GM12878 (cell line): ENCODE measurements around the gene TOX2. TPM values are rescaled to one million over a fixed set of nuclear protein-coding genes. Genes with fewer than 3 reads are reported as not detected.

Experiments used
- ATAC-seq: fragments of 200-7000 bp; cut with Tn5 transposase; 3 replicates; pipeline ENCODE4 v1.9.1; 2020; ENCODE audit warnings: mild to moderate bottlenecking, moderate library complexity
- BruUV-seq: library from RNA; stranded (reverse); fragments of 400-500 nt; replicated peaks from 2 replicates; lab custom pipeline; 2021; lab: Mats Ljungman, UMichigan
- CTCF ChIA-PET: fragments of 300-600 bp; sonication (Branson Sonifier 250); formaldehyde crosslinking; extraction: SDS; loops from one replicate; lab custom pipeline; 2021; ENCODE audit warnings: inconsistent platforms; lab: Yijun Ruan, JAX
- POLR2A ChIA-PET: fragments of 350-600 bp; formaldehyde crosslinking; extraction: SDS; loops from one replicate; lab custom pipeline; 2021; ENCODE audit warnings: inconsistent platforms; lab: Charles Lee
- RAD21 ChIA-PET: fragments of 300-600 bp; sonication (Branson Sonifier 250); formaldehyde crosslinking; loops from one replicate; lab custom pipeline; 2023; ENCODE audit warnings: antibody characterized with exemption; ENCODE audit not compliant: unreplicated experiment; lab: Charles Lee
- SMC1A ChIA-PET: fragments of 300-600 bp; sonication (Branson Sonifier 250); formaldehyde crosslinking; loops from one replicate; lab custom pipeline; 2023; ENCODE audit not compliant: unreplicated experiment, uncharacterized antibody; lab: Charles Lee
- DNase-seq: peaks from one replicate; pipeline ENCODE4 v3.0.0-alpha.2; 2011; ENCODE audit warnings: low read depth, low spot score
- FAIRE-seq: peaks from 3 replicates; lab custom pipeline; 2011; peaks lifted over from hg19 to GRCh38; lab: Jason Lieb, UNC
- H2AFZ ChIP-seq: 2 replicates; pipeline ENCODE4 v1.6.0; 2011; ENCODE audit warnings: low read depth, low read length, control low read depth; ENCODE audit not compliant: control insufficient read depth
- H3K27ac ChIP-seq: 2 replicates; pipeline ENCODE4 v1.5.1; 2011; ENCODE audit warnings: control low read depth; ENCODE audit not compliant: control insufficient read depth, insufficient read depth
- H3K27me3 ChIP-seq, 2 experiments: replicated peaks in 1 of 2; 2 replicates each; pipeline versions ENCODE4 v1.6.0 to v1.6.1; 2011; ENCODE audit warnings: low read length in 1 of 2; ENCODE audit not compliant: control insufficient read depth in 2 of 2, insufficient read depth in 2 of 2
- H3K36me3 ChIP-seq, 2 experiments: 2 replicates each; pipeline ENCODE4 v1.5.1; 2011; ENCODE audit warnings: low read length in 1 of 2; ENCODE audit not compliant: control insufficient read depth in 2 of 2, insufficient read depth in 2 of 2
- H3K4me1 ChIP-seq: 2 replicates; pipeline ENCODE4 v1.6.1; 2011; ENCODE audit warnings: mild to moderate bottlenecking, low read length, moderate library complexity, mixed read lengths; ENCODE audit not compliant: control insufficient read depth, insufficient read depth
- H3K4me2 ChIP-seq: 2 replicates; pipeline ENCODE4 v1.6.0; 2011; ENCODE audit warnings: control low read depth; ENCODE audit not compliant: control insufficient read depth, insufficient read depth
- H3K4me3 ChIP-seq: fragments of 200-600 bp; sonication (generic); 2 replicates; pipeline ENCODE4 v1.5.1; 2016
- H3K79me2 ChIP-seq: 2 replicates; pipeline ENCODE4 v1.6.0; 2011; ENCODE audit warnings: low read length; ENCODE audit not compliant: control insufficient read depth, insufficient read depth
- H3K9ac ChIP-seq: 2 replicates; pipeline ENCODE4 v1.8.0; 2011; ENCODE audit warnings: low read length, control low read depth, mixed read lengths; ENCODE audit not compliant: control insufficient read depth, insufficient read depth
- H3K9me3 ChIP-seq: replicated peaks from 3 replicates; pipeline ENCODE4 v1.5.1; 2011; ENCODE audit warnings: mild to moderate bottlenecking, low read length; ENCODE audit not compliant: control insufficient read depth, insufficient read depth
- H4K20me1 ChIP-seq: 2 replicates; pipeline ENCODE4 v1.6.0; 2011; ENCODE audit not compliant: control insufficient read depth, insufficient read depth
- ETV6 ChIP-seq, 2 experiments: fragments of 450-650 bp in 1 of 2; IDR thresholded peaks in 1 of 2; conservative IDR thresholded peaks in 1 of 2; 2 replicates each; pipeline ENCODE4 v1.6.1; 2014; ENCODE audit warnings: antibody characterized with exemption in 1 of 2, borderline replicate concordance in 1 of 2, low read depth in 1 of 2, mild to moderate bottlenecking in 1 of 2, moderate library complexity in 1 of 2
- IRF5 ChIP-seq: fragments of 450-650 bp; IDR thresholded peaks from 2 replicates; pipeline ENCODE4 v1.6.1; 2017; ENCODE audit warnings: borderline replicate concordance
- NR2C1 ChIP-seq: fragments of 450-650 bp; IDR thresholded peaks from 2 replicates; pipeline ENCODE4 v1.6.1; 2017; ENCODE audit warnings: antibody characterized with exemption, mild to moderate bottlenecking, moderate library complexity
- TCF3 ChIP-seq: IDR thresholded peaks from 2 replicates; pipeline ENCODE4 v1.6.1; 2012; ENCODE audit warnings: low read depth, mild to moderate bottlenecking, low read length, borderline replicate concordance; ENCODE audit not compliant: insufficient read depth
- ZNF384 ChIP-seq: IDR thresholded peaks from 2 replicates; pipeline ENCODE4 v1.6.1; 2012; ENCODE audit warnings: low read depth, mild to moderate bottlenecking, low read length, improper control_type of control experiment, borderline replicate concordance
- WGBS: methylation state at CpG from one replicate; pipeline ENCODE4 v1.1.6; 2016; ENCODE audit warnings: low lambda C conversion rate; ENCODE audit not compliant: insufficient replicate concordance, insufficient coverage; ENCODE audit errors: missing lambda C conversion rate; 5-methylcytosine and 5-hydroxymethylcytosine counted together
- in situ Hi-C: fragments of 300-500 bp; cut with MboI; formaldehyde crosslinking; loops from 9 replicates; pipeline ENCODE4 v1.14.3; 2018; ENCODE audit warnings: mixed read lengths
- intact Hi-C: fragments of 100-400 bp; cut with micrococcal nuclease; formaldehyde crosslinking; loops from one replicate; pipeline ENCODE4 v1.14.2; 2022; ENCODE audit not compliant: unreplicated experiment
- polyA plus RNA-seq, 11 experiments: library from polyadenylated mRNA; depleted of rRNA in 4 of 11; unstranded in 6 of 11; stranded (reverse) in 5 of 11; fragments of >200 nt; fragmentation: Nextera tagmentation in 4 of 11; fragmentation: Illumina TruSeq in 1 of 11; extraction: Ambion mirVana in 4 of 11; extraction: Trizol in 1 of 11; gene quantifications; 1 replicate in 1 of 11; 2 replicates in 10 of 11; pipeline versions ENCODE4 v1.2.1 to v1.2.3, GENCODE V29; 2011 to 2016; ENCODE audit warnings: inconsistent platforms in 2 of 11, missing spikeins in 2 of 11, low read depth in 1 of 11
- total RNA-seq, 4 experiments: library from RNA; depleted of rRNA in 3 of 4; stranded (reverse); fragments of >200 nt in 3 of 4; fragmentation: Illumina TruSeq in 1 of 4; extraction: Trizol in 1 of 4; gene quantifications; 2 replicates each; pipeline versions ENCODE4 v1.2.1 to v1.2.3, GENCODE V29; 2013 to 2021

TOX2 gene
- total and polyA plus RNA-seq, 10 of the 15 experiments (the other 5 are each of a cell fraction or from before 2014, with no cell fraction given): 2.6 to 40.5 (median 7.9) TPM

- FAIRE-seq (no peak), ATAC-seq (no peak), DNase-seq (no peak)
- SMC1A ChIA-PET: interaction anchor here (0.8 to 4.0 kb wide), 5 partner anchors 12 to 276 kb away, joined by 3 to 17 read pairs (median 4); no protein-coding TSS in a partner anchor
- H3K4me2 ChIP-seq: no peak overlapping the region
- 74% methylated on average over 9 of the region's 9 CpGs for WGBS
- H3K36me3 ChIP-seq: no peaks in the 10 kb centered on the region
- H4K20me1 ChIP-seq: no peaks in the 10 kb centered on the region
- CTCF ChIA-PET: interaction anchor here (0.8 to 1.4 kb wide), 2 partner anchors 12 to 277 kb away, joined by 3 to 6 read pairs; no protein-coding TSS in a partner anchor
- H3K4me1 ChIP-seq: peaks cover 16% of the 10 kb centered on the region
- no peak overlapping the region for H2AFZ ChIP-seq
- H3K79me2 ChIP-seq: no peaks in the 10 kb centered on the region
- in situ Hi-C loops (no loop called here), intact Hi-C loops (no loop called here)
- H3K9ac ChIP-seq: no peak overlapping the region
- no peaks in the 10 kb centered on the region for H3K27me3 ChIP-seq
- H3K9me3 ChIP-seq: no peaks in the 10 kb centered on the region; the same call in 2 of the 3 replicates
- RAD21 ChIA-PET: interaction anchor here (0.7 to 1.9 kb wide), 3 partner anchors 9 to 84 kb away, joined by 3 to 9 read pairs (median 3); no protein-coding TSS in a partner anchor
- no peak overlapping the region for H3K4me3 ChIP-seq
- POLR2A ChIA-PET: interaction anchor here (0.6 to 1.4 kb wide), 2 partner anchors 9 to 368 kb away, joined by 3 read pairs; no protein-coding TSS in a partner anchor
- no peak overlapping the region for H3K27ac ChIP-seq
- TF ChIP-seq NR2C1: no peak
- TF ChIP-seq IRF5: no peak
- TF ChIP-seq ETV6 (conservative IDR thresholded peaks at IDR 0.05 in 1 of 2, IDR thresholded peaks at IDR 0.05 in 1 of 2; ENCODE audit: borderline replicate concordance in 1 of 2, low read depth in 1 of 2): no peak
- no peak for TF ChIP-seq ZNF384
- TF ChIP-seq TCF3: no peak
- no TSS peak for BruUV-seq
These were observed 112.1 kb downstream of the TOX2 start for GRCh38 chr20:44026647-44027342.
